ENCODE results near the gene HIP1R. TPM values are rescaled to one million over a fixed set of nuclear protein-coding genes. Genes with fewer than 3 reads are reported as not detected.

Gene HIP1R
- total RNA-seq, 1 experiment from 2014 or later, result 44.6 TPM

- peaks cover 18% of the 10 kb centered on the region for H3K4me1 Mint-ChIP-seq (ENCODE audit: insufficient read depth, unreplicated experiment)
- ChIA-PET POLR2A (interaction anchor here (1.0 to 3.6 kb wide), 4 partner anchors 23 to 368 kb away, joined by 3 to 12 read pairs (median 4); partner anchors contain the start of genes MPHOSPH9 and MTRFR), CTCF (interaction anchor here (0.5 to 11.1 kb wide), 5 partner anchors 8 to 105 kb away, joined by 3 to 230 read pairs (median 4); no protein-coding TSS in a partner anchor)
- BruUV-seq (replicated peaks), result no TSS peak
- DNase-seq (ENCODE audit: unreplicated experiment), result no peak
- peaks cover 72% of the 10 kb centered on the region for H3K36me3 Mint-ChIP-seq (ENCODE audit: insufficient read depth, unreplicated experiment)
- intact Hi-C loops (cut with micrococcal nuclease), result no loop called here
- TF ChIP-seq CTCF (IDR thresholded peaks at IDR 0.05; ENCODE audit: unreplicated experiment), result peak; percentile 38
- no peaks in the 10 kb centered on the region for H3K9me3 Mint-ChIP-seq (ENCODE audit: unreplicated experiment)
- H3K4me3 Mint-ChIP-seq (ENCODE audit: unreplicated experiment), result no peak overlapping the region
- no peaks in the 10 kb centered on the region for H3K27me3 Mint-ChIP-seq (ENCODE audit: insufficient read depth, unreplicated experiment)
- H3K27ac Mint-ChIP-seq (ENCODE audit: low read depth, unreplicated experiment), result no peak overlapping the region
Observed at GRCh38 chr12:122865268-122866231, 30.3 kb downstream of the HIP1R start.

GRCh38 chr12:122866379-122866778 is 31.1 kb downstream of the HIP1R start:
- TF ChIP-seq CTCF (IDR thresholded peaks at IDR 0.05; ENCODE audit: unreplicated experiment), result no peak
- Mint-ChIP-seq H3K4me3 (ENCODE audit: unreplicated experiment) (no peak overlapping the region), H3K27ac (ENCODE audit: low read depth, unreplicated experiment) (no peak overlapping the region), H3K9me3 (ENCODE audit: unreplicated experiment) (no peaks in the 10 kb centered on the region), H3K27me3 (ENCODE audit: insufficient read depth, unreplicated experiment) (no peaks in the 10 kb centered on the region), H3K4me1 (ENCODE audit: insufficient read depth, unreplicated experiment) (peaks cover 18% of the 10 kb centered on the region), H3K36me3 (ENCODE audit: insufficient read depth, unreplicated experiment) (peaks cover 69% of the 10 kb centered on the region)
- intact Hi-C loops (cut with micrococcal nuclease), result no loop called here
- ChIA-PET CTCF (interaction anchor here (1.1 to 3.2 kb wide), 3 partner anchors 9 to 82 kb away, joined by 3 to 16 read pairs (median 4); no protein-coding TSS in a partner anchor), POLR2A (interaction anchor here (1.6 to 3.6 kb wide), 2 partner anchors 28 to 80 kb away, joined by 5 to 12 read pairs; no protein-coding TSS in a partner anchor)
- no peak for DNase-seq (ENCODE audit: unreplicated experiment)
- BruUV-seq (replicated peaks), result TSS peak; percentile 24

GRCh38 chr12:122866950-122867607 is 31.8 kb downstream of the HIP1R start:
- peak overlapping the region; percentile 75 for H3K27ac Mint-ChIP-seq (ENCODE audit: low read depth, unreplicated experiment)
- peaks cover 69% of the 10 kb centered on the region for H3K36me3 Mint-ChIP-seq (ENCODE audit: insufficient read depth, unreplicated experiment)
- peaks cover 24% of the 10 kb centered on the region for H3K4me1 Mint-ChIP-seq (ENCODE audit: insufficient read depth, unreplicated experiment)
- intact Hi-C loops (cut with micrococcal nuclease), result no loop called here
- no peak for TF ChIP-seq CTCF (IDR thresholded peaks at IDR 0.05; ENCODE audit: unreplicated experiment)
- no peaks in the 10 kb centered on the region for H3K27me3 Mint-ChIP-seq (ENCODE audit: insufficient read depth, unreplicated experiment)
- peak overlapping the region; percentile 47 for H3K4me3 Mint-ChIP-seq (ENCODE audit: unreplicated experiment)
- no peak for DNase-seq (ENCODE audit: unreplicated experiment)
- BruUV-seq (replicated peaks), result no TSS peak
- POLR2A ChIA-PET, result interaction anchor here (0.5 to 6.1 kb wide), 11 partner anchors 16 to 366 kb away, joined by 3 to 53 read pairs (median 11); partner anchors contain the start of genes MPHOSPH9 and MTRFR
- no peaks in the 10 kb centered on the region for H3K9me3 Mint-ChIP-seq (ENCODE audit: unreplicated experiment)
- CTCF ChIA-PET, result interaction anchor here (0.7 to 3.2 kb wide), 11 partner anchors 9 to 94 kb away, joined by 3 to 16 read pairs (median 4); no protein-coding TSS in a partner anchor

All from MCF 10A (cell line).